Endothelial cell of umbilical vein (primary cell): ENCODE measurements around the gene C4orf50.

ENCODE experiments used
- CTCF ChIP-seq, 2 donors: IDR thresholded peaks; 1 replicate in 1 of 2; 2 replicates in 1 of 2; pipeline ENCODE4 v1.5.1; 2011; ENCODE audit warnings: low read length in 2 of 2, mild to moderate bottlenecking in 2 of 2, moderate library complexity in 2 of 2, control low read depth in 1 of 2, inconsistent platforms in 1 of 2, low read depth in 1 of 2; ENCODE audit not compliant: insufficient read depth in 1 of 2; ENCODE audit errors: extremely low read depth in 1 of 2
- EZH2 ChIP-seq: IDR thresholded peaks from 2 replicates; pipeline ENCODE4 v1.6.1; 2012; ENCODE audit warnings: borderline replicate concordance, low read depth, mild to moderate bottlenecking, moderate library complexity, low read length, inconsistent platforms; ENCODE audit not compliant: severe bottlenecking
- FOS ChIP-seq: IDR thresholded peaks from 2 replicates; pipeline ENCODE4 v1.6.1; 2011; ENCODE audit warnings: mild to moderate bottlenecking, low read length, moderate library complexity, borderline replicate concordance; ENCODE audit not compliant: insufficient read depth
- GATA2 ChIP-seq: IDR thresholded peaks from 2 replicates; pipeline ENCODE4 v1.7.0; 2011; ENCODE audit warnings: low read depth, mild to moderate bottlenecking, moderate library complexity, mixed read lengths, low read length; ENCODE audit not compliant: insufficient read length, insufficient read depth
- JUN ChIP-seq: IDR thresholded peaks from 2 replicates; pipeline ENCODE4 v1.6.1; 2011; ENCODE audit warnings: borderline replicate concordance, low read depth; ENCODE audit not compliant: insufficient read length, insufficient read depth
- POLR2A ChIP-seq: IDR thresholded peaks from 2 replicates; pipeline ENCODE4 v1.6.1; 2012; ENCODE audit warnings: low read depth, mild to moderate bottlenecking, control low read depth, low read length
- POLR2AphosphoS5 ChIP-seq: IDR thresholded peaks from 2 replicates; pipeline ENCODE4 v1.6.1; 2012; ENCODE audit warnings: low read depth, mild to moderate bottlenecking, control low read depth, low read length, moderate library complexity; ENCODE audit not compliant: insufficient read depth
- TF ChIP-seq, protein P1 (sequence below): IDR thresholded peaks from 2 replicates; pipeline ENCODE4 v1.6.1; 2011; ENCODE audit not compliant: insufficient read depth, insufficient read length

DNA sequence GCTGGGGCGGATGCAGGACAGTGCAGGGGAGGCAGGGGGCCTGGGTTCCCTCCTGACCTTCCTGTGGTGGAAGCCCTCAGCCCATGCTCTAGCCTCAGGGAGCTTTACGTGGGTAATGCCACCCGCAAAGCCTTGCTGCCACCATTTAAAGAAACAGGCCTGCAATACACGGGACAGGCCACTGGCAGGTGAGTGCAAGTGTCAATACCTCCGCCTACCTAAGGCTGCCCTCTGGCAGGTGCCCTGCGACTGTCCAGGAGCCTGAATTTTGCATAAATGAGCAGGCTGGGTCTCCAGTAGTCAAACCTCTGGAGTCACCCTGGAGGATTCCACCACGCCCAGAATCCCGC is 131.2 kb downstream of the C4orf50 start:
- TF ChIP-seq CTCF (IDR thresholded peaks at IDR 0.05; ENCODE audit: extremely low read depth in 1 of 2, insufficient read depth in 1 of 2, low read depth in 1 of 2, low read length in 2 of 2) = no peak
- TF ChIP-seq EZH2 = no peak
- TF ChIP-seq GATA2 = no peak
- no peak for TF ChIP-seq POLR2A
- TF ChIP-seq POLR2AphosphoS5 = no peak
- TF ChIP-seq FOS = no peak
- TF ChIP-seq, protein P1, sequence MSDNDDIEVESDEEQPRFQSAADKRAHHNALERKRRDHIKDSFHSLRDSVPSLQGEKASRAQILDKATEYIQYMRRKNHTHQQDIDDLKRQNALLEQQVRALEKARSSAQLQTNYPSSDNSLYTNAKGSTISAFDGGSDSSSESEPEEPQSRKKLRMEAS = no peak
- no peak for TF ChIP-seq JUN
